ENCODE results near the gene ZMIZ2. TPM values are rescaled to one million over a fixed set of nuclear protein-coding genes. Genes with fewer than 3 reads are reported as not detected.

ZMIZ2 gene
- total and polyA plus RNA-seq, 2 of the 8 experiments (the other 6 are each of a cell fraction or from before 2014, with no cell fraction given) = 24.4 to 66.4 TPM

DNA sequence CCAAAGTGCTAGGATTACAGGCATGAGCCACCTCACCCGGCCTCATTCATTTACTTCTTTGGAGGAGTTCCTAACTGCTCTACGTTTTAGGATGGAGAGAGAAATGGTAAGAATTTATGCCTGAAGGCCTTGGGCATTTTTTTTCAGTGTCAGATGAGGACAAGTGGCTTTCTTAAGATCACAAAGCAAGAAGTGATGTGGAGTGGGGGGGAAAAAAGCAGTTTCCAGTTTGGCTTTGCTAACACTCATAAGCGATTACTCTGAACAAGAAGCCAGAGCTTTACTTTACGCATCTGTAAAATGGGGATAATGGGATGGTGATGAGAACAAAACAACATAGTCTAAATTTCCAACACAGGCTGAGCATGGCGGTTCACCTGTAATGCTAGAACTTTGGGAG is 45.3 kb downstream of the ZMIZ2 start (continued):
- TF ChIP-seq SP2 (IDR thresholded peaks at IDR 0.05; ENCODE audit: low read length) = no peak

All from H1 (cell line).